K562 (cell line): ENCODE measurements around the gene ASCC2. TPM values are rescaled to one million over a fixed set of nuclear protein-coding genes. Genes with fewer than 3 reads are reported as not detected.
A peak's percentile ranks its signal among the peaks of the same experiment; 100 is the strongest.

ENCODE experiments used
- BCOR ChIP-seq: fragments of 450-650 bp; IDR thresholded peaks from 2 replicates; pipeline ENCODE4 v1.6.1; 2016
- CCNT2 ChIP-seq: IDR thresholded peaks from 2 replicates; pipeline ENCODE4 v1.6.1; 2011; ENCODE audit warnings: borderline replicate concordance, low read depth, mild to moderate bottlenecking, moderate library complexity, mixed read lengths, low read length; ENCODE audit not compliant: insufficient read length; ENCODE audit errors: extremely low read depth
- DMBX1 ChIP-seq: fragments of 250-450 bp; sonication (Bioruptor Pico); IDR thresholded peaks from 2 replicates; pipeline ENCODE4 v1.8.0; 2022; ENCODE audit warnings: inconsistent platforms, mild to moderate bottlenecking, moderate library complexity, borderline replicate concordance
- DPF2 ChIP-seq: fragments of 450-650 bp; IDR thresholded peaks from 2 replicates; pipeline ENCODE4 v1.6.1; 2016
- FOSL1 ChIP-seq: fragments of 200-800 bp; sonication (Bioruptor generic); conservative IDR thresholded peaks from 2 replicates; pipeline ENCODE4 v1.6.1; 2016; ENCODE audit warnings: missing genetic modification characterization, missing compliant biosample characterization
- HCFC1 ChIP-seq: IDR thresholded peaks from 2 replicates; pipeline ENCODE4 v1.6.1; 2012; ENCODE audit warnings: low read depth, low read length, improper control_type of control experiment
- HDAC3 ChIP-seq: fragments of 450-650 bp; IDR thresholded peaks from 2 replicates; pipeline ENCODE4 v1.6.1; 2018; ENCODE audit warnings: borderline replicate concordance, mild to moderate bottlenecking, moderate library complexity; ENCODE audit not compliant: partially characterized antibody
- IRF9 ChIP-seq: fragments of 450-650 bp; IDR thresholded peaks from 2 replicates; pipeline ENCODE4 v1.6.1; 2016; ENCODE audit warnings: missing biosample characterization, missing genetic modification characterization
- LEF1 ChIP-seq: fragments of 450-650 bp; IDR thresholded peaks from 2 replicates; pipeline ENCODE4 v1.6.1; 2016; ENCODE audit warnings: mild to moderate bottlenecking
- MEF2A ChIP-seq: IDR thresholded peaks from 2 replicates; pipeline ENCODE4 v1.6.1; 2011; ENCODE audit warnings: low read depth, mild to moderate bottlenecking, low read length, moderate library complexity; ENCODE audit not compliant: control insufficient read depth
- MYNN ChIP-seq, 2 experiments: sonication (generic); formaldehyde crosslinking in 1 of 2; IDR thresholded peaks; 2 replicates each; pipeline versions ENCODE4 v1.5.0 to v1.6.1; 2016 to 2020; ENCODE audit warnings: antibody characterized with exemption in 1 of 2, missing genetic modification reagents in 1 of 2
- NFIX ChIP-seq: fragments of 250-450 bp; sonication (Bioruptor Pico); IDR thresholded peaks from 2 replicates; pipeline ENCODE4 v1.4.0; 2020; ENCODE audit warnings: low read depth, mild to moderate bottlenecking, moderate library complexity
- NR2F6 ChIP-seq: fragments of 450-650 bp; formaldehyde crosslinking; IDR thresholded peaks from 2 replicates; pipeline ENCODE4 v1.4.0; 2020; ENCODE audit warnings: mild to moderate bottlenecking
- XRCC4 ChIP-seq: IDR thresholded peaks from one replicate; pipeline ENCODE4 v1.6.1; 2011; ENCODE audit not compliant: insufficient read depth, insufficient read length; ENCODE audit errors: extremely low read depth
- ZNF121 ChIP-seq: sonication (generic); formaldehyde crosslinking; conservative IDR thresholded peaks from 2 replicates; pipeline ENCODE4 v1.8.0; 2022; ENCODE audit warnings: missing genetic modification reagents
- ZNF239 ChIP-seq: fragments of 250-450 bp; sonication (Bioruptor Pico); IDR thresholded peaks from 2 replicates; pipeline ENCODE4 v1.4.0; 2020; ENCODE audit warnings: mild to moderate bottlenecking
- ZNF639 ChIP-seq, 2 experiments: fragments of 200-800 bp in 1 of 2; sonication (Bioruptor generic) in 1 of 2; sonication (generic) in 1 of 2; formaldehyde crosslinking in 1 of 2; IDR thresholded peaks in 1 of 2; conservative IDR thresholded peaks in 1 of 2; 2 replicates each; pipeline versions ENCODE4 v1.5.0 to v1.6.1; 2016 to 2020; ENCODE audit warnings: missing compliant biosample characterization in 1 of 2, missing genetic modification characterization in 1 of 2, missing genetic modification reagents in 1 of 2
- ZNF644 ChIP-seq: fragments of 200-800 bp; sonication (Bioruptor generic); IDR thresholded peaks from 2 replicates; pipeline ENCODE4 v1.6.1; 2016; ENCODE audit warnings: low read depth, missing genetic modification characterization, missing compliant biosample characterization
- ZNF695 ChIP-seq: fragments of 450-650 bp; formaldehyde crosslinking; IDR thresholded peaks from 2 replicates; pipeline ENCODE4 v1.4.0; 2020; ENCODE audit warnings: mild to moderate bottlenecking, moderate library complexity
- polyA plus RNA-seq, 8 experiments: library from polyadenylated mRNA; depleted of rRNA in 4 of 8; stranded (reverse) in 5 of 8; unstranded in 3 of 8; fragments of >200 nt; fragmentation: Nextera tagmentation in 2 of 8; fragmentation: Illumina TruSeq in 1 of 8; extraction: Ambion mirVana in 2 of 8; extraction: Trizol in 1 of 8; gene quantifications; 2 replicates each; pipeline versions ENCODE4 v1.2.1 to v1.2.3, GENCODE V29; 2011 to 2014; ENCODE audit warnings: inconsistent platforms in 1 of 8, missing spikeins in 1 of 8
- total RNA-seq, 7 experiments: library from RNA; depleted of rRNA in 6 of 7; stranded (reverse); fragments of >200 nt in 6 of 7; fragmentation: Illumina TruSeq in 2 of 7; extraction: Trizol in 2 of 7; gene quantifications; 2 replicates each; pipeline versions ENCODE4 v1.2.1 to v1.2.3, GENCODE V29; 2011 to 2021; ENCODE audit warnings: low replicate concordance in 1 of 7
- TF ChIP-seq, protein P1 (sequence below): sonication (generic); formaldehyde crosslinking; IDR thresholded peaks from 2 replicates; pipeline ENCODE4 v1.8.0; 2022; ENCODE audit warnings: mild to moderate bottlenecking, missing genetic modification reagents
- TF ChIP-seq, protein P2 (sequence below): fragments of 250-450 bp; sonication (Bioruptor Pico); IDR thresholded peaks from 2 replicates; pipeline ENCODE4 v1.6.1; 2021; ENCODE audit warnings: mild to moderate bottlenecking

ASCC2 gene
- total and polyA plus RNA-seq, 9 of the 15 experiments (the other 6 are each of a cell fraction or from before 2014, with no cell fraction given): 4.0 to 46.7 (median 26.8) TPM

DNA sequence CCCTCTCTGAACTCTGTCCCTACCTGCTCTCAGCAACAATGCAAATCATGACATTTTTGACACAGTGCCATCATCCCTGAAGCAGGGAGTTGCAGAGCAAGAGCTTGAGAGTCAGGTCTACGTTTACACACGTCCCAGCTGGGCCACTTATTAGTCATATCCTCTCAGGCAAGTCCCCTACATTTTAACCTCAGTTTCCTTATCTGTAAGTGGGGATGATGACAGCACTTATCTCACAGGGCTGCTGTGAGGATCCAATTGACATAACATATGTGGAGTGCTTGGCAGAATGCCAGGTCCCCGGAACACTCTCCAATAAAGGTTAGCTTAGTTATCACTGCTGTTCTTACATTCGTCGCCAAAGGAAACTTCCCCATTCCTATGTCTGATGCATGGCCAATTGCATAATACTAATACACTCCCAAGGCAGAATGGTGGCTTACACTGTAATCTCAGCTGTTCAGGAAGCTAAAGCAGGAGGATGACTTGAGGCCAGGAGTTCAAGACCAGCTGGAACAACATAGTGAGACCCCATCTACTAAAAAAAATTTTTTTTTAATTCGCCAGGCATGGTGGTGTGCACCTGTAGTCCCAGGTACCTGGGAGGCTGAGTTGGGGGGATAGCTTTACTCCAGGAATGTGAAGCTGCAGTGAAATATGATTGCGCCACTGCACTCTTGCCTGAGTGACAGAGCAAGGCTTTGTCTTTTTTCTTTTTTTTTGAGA lies 16.6 kb downstream of the ASCC2 start (continued):
- TF ChIP-seq ZNF644 (tag): peak; percentile 58; the same call in 1 of the 2 replicates
- TF ChIP-seq MYNN (IDR thresholded peaks at IDR 0.05): peak; percentile 87
- TF ChIP-seq MYNN (CRISPR knock-in tag; IDR thresholded peaks at IDR 0.05): no peak
- TF ChIP-seq ZNF121 (CRISPR knock-in tag): peak; percentile 92
- TF ChIP-seq FOSL1 (tag): peak; percentile 97
- TF ChIP-seq HCFC1: no peak
- TF ChIP-seq MEF2A: no peak
- peak; percentile 64; the same call in 1 of the 2 replicates for TF ChIP-seq DMBX1
- peak; percentile 76 for TF ChIP-seq LEF1
- peak; percentile 79 for TF ChIP-seq BCOR
- no peak for TF ChIP-seq XRCC4
- peak; percentile 95 for TF ChIP-seq HDAC3
- no peak for TF ChIP-seq ZNF695 (CRISPR knock-in tag)
- TF ChIP-seq IRF9 (tag): no peak
- TF ChIP-seq DPF2: peak; percentile 96
- TF ChIP-seq, protein P1, sequence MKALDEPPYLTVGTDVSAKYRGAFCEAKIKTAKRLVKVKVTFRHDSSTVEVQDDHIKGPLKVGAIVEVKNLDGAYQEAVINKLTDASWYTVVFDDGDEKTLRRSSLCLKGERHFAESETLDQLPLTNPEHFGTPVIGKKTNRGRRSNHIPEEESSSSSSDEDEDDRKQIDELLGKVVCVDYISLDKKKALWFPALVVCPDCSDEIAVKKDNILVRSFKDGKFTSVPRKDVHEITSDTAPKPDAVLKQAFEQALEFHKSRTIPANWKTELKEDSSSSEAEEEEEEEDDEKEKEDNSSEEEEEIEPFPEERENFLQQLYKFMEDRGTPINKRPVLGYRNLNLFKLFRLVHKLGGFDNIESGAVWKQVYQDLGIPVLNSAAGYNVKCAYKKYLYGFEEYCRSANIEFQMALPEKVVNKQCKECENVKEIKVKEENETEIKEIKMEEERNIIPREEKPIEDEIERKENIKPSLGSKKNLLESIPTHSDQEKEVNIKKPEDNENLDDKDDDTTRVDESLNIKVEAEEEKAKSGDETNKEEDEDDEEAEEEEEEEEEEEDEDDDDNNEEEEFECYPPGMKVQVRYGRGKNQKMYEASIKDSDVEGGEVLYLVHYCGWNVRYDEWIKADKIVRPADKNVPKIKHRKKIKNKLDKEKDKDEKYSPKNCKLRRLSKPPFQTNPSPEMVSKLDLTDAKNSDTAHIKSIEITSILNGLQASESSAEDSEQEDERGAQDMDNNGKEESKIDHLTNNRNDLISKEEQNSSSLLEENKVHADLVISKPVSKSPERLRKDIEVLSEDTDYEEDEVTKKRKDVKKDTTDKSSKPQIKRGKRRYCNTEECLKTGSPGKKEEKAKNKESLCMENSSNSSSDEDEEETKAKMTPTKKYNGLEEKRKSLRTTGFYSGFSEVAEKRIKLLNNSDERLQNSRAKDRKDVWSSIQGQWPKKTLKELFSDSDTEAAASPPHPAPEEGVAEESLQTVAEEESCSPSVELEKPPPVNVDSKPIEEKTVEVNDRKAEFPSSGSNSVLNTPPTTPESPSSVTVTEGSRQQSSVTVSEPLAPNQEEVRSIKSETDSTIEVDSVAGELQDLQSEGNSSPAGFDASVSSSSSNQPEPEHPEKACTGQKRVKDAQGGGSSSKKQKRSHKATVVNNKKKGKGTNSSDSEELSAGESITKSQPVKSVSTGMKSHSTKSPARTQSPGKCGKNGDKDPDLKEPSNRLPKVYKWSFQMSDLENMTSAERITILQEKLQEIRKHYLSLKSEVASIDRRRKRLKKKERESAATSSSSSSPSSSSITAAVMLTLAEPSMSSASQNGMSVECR (CRISPR knock-in tag): peak; percentile 28; the same call in 1 of the 2 replicates
- no peak for TF ChIP-seq NR2F6 (CRISPR knock-in tag)
- TF ChIP-seq ZNF239: peak; percentile 19; the same call in 1 of the 2 replicates
- TF ChIP-seq NFIX: peak; percentile 96
- peak; percentile 87 for TF ChIP-seq CCNT2
- peak in 1 of 2 experiments; percentile 52; a peak in 1 of 4 replicates for TF ChIP-seq ZNF639 (CRISPR knock-in tag; conservative IDR thresholded peaks at IDR 0.05 in 1 of 2, IDR thresholded peaks at IDR 0.05 in 1 of 2)
- TF ChIP-seq, protein P2, sequence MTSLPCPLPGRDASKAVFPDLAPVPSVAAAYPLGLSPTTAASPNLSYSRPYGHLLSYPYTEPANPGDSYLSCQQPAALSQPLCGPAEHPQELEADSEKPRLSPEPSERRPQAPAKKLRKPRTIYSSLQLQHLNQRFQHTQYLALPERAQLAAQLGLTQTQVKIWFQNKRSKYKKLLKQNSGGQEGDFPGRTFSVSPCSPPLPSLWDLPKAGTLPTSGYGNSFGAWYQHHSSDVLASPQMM (CRISPR knock-in tag): no peak
